Right lung (tissue), 5 donors: ENCODE measurements around the gene TRMT2B. TPM values are rescaled to one million over a fixed set of nuclear protein-coding genes. Genes with fewer than 3 reads are reported as not detected.
"Not testable (repeated sequence)": the region's sequence is repeated elsewhere in the genome, so short reads cannot be mapped to it uniquely, and the experiment has no call there.

Experiments used
- DNase-seq, 2 donors: peaks; one replicate each; pipeline ENCODE4 v3.0.0-alpha.2; 2013
- polyA plus RNA-seq, 5 donors: library from polyadenylated mRNA; unstranded; fragments of 120-200 nt; gene quantifications; one replicate each; pipeline versions ENCODE4 v1.2.1 to v1.2.3, GENCODE V29; 2013; ENCODE audit warnings: inconsistent platforms in 1 of 5, low replicate concordance in 1 of 5; ENCODE audit not compliant: insufficient read length in 5 of 5, insufficient read depth in 1 of 5

The TRMT2B gene
- polyA plus RNA-seq, 5 donors: 9.6 to 12.8 (median 12.3) TPM

DNA sequence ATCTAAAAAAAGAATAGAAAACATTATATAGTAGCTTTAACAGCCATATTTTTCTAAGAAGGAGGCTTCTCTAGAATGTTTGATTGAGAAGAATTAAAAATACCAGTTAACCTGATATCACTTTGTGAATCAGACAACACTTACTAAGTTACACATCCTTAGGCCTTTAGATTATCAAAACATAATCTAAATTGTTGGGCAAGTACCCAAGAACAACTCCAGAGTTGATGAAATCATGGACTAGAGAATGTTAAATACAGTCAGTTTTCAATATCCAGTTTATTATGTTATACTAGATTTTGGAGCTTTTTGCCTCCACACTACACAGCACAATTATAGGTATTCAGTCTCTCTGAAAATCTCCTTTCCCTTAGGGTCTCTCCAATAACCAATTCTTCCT, 42.8 kb downstream of the TRMT2B start:
- DNase-seq: no peak

DNA sequence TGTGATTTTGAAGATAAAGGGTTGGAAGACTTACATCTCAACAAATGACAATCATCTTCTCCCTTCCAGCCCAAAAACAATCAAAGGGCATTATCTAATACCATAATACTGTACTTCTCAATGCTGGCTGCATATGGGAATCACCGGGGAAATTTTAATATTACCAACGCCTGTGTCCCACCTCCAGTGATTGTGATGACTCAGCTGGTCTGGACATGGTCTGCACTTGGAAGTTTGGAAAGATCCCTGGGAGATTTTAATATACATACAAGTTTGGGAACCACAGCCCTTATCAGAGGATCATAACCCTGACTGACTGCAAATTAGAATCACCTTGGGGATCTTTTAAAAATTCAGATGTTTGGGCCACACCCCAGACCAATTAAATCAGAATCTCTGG, 52.5 kb downstream of the TRMT2B start:
- no peak for DNase-seq

DNA sequence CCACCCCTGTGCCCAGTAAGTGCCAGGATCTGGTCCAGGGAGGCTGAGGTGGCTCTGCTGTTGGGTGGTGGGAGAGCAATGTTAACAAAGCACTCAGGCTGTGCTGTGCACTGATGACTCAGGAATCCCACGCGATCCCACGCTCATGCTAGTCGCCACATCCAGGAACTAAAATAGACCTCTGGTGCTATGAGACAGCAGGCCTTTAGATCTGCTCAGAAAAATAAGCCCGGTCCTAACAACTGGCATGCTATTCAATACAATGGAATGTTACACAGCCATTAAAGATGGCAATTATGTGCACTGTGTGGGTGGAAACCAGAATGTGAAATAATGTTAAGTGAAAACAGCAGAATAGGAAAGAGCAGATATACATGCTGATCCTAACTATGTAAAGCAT, 56.4 kb downstream of the TRMT2B start:
- DNase-seq: no peak

GRCh38 chrX:100994352-100995281, 57.3 kb downstream of the TRMT2B start:
- DNase-seq: no peak

DNA sequence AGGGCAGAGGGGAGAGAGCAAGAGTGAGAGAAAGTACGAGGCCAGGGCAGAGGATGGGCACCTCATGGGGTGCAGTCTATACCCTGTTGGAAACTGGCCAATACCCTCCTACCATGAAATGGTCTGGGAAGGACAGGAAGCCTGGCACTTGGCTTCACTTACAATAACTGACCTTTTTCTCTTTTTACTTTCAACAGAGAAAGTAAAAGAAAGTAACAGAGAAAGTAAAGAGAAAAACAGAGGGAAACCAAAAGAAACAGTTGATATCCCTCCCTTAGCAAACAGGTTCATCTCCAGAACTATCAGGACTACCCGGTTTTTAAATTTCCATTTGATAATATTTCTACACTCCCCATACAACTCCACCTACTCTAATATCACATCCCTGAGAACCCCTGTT, 61.8 kb downstream of the TRMT2B start:
- no peak for DNase-seq

DNA sequence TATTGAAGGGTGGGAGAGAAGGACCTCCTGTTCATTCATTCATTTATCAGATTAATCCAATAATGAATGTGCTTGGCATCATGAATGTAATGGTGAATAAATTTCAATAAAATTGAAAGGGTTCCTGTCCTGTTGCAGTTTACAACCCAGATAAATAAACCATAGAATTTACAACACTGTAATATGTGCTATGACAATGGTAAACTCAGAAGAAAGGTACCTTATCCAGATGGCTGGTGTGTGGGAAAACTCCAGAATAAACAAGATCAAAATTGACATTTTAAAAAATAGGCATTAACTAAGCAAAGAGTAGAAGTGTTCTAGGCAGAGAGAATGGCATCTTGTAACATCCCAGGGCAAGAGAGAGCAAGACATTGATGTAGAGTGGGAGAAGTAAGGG, 67.1 kb downstream of the TRMT2B start:
- no peak for DNase-seq

DNA sequence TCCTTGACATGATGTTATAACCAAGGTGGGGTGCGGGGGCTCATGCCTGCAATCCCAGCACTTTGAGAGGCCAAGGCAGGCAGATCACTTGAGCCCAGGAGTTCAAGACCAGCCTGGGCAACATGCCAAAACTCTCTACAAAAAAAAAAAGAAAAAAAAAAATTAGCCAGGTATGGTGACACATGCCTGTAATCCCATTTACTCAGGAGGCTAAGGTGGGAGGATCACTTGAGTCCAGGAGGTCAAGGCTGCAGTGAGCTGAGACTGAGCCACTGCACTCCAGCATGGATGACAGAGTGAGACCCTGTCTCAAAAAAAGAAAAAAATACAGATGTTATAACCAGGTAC, 70.4 kb downstream of the TRMT2B start:
- DNase-seq: not testable (repeated sequence)

DNA sequence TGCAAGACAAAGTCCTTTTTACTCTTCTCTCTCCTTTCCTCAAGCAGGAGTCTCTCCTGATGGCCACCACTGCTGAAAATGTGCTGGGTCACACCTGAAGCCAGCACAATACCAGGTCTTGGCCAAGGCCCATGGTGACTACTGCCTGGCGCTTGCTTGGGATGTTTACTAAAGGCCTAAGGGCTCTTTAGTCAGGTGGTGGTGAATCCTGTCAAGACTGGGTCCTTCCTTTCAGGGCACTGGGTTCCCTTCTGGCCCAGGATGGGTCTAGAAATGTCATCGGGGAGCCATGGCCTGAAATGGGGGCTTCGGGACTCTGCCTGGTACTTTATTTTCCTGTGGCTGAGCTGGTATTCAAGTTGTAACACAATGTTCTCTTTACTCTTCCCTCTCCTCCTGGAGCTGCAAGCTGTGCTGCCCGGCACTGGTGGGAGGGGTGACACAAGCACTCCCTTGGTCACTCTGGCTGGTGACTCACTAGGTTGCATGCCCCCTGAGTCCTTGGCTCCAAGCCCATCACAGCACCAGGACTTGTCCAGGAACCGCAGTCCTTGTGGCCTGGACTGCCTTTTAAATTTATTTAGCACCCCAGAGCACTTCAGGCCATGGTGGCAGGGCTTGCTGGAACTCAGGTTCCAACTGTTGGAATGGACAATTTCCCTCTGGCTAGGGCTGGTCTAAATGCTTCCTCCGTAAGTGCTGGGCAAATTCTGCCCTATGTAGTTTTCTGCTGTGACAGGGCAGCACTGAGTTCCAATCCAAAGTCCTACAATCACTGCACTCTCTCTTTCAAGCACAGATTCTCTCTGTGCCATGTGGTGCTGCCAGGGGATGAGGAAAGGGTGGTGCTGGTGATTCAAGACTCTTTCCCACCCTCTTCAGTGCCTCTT, 71.1 kb downstream of the TRMT2B start:
- DNase-seq: no peak

DNA sequence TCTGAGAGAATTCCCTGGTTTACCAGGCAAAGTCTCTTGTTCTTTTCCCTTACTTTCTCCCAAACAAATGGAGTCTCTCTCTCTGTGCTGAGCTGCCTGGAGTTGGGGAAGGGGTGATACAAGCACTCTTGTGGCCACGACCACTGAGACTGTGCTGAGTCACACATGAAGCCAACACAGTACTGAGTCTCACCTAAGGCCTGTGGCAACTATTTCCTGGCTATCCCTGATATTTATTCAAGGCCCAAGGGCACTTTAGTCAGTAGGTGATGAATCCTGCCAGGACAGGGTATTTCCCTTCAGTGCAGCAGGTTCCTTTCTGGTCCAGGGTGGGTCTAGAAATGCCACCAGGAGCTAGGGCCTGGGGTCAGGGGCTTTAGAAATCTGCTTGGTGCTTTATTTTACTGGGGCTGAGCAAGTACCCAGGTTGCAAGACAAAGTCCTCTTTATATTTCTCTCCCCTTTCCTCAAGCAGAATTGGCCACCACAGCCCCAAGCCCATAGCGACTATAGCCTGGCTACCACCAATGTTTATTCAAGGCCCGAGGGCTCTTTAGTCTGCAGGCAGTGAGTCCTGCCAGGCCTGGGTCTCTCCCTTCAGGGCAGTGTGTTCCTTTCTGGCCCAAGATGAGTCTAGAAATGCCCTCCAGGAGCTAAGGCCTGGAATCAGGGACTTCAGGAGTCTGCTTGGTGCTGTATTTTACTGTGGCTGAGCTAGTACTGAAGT, 71.9 kb downstream of the TRMT2B start:
- DNase-seq: no peak

DNA sequence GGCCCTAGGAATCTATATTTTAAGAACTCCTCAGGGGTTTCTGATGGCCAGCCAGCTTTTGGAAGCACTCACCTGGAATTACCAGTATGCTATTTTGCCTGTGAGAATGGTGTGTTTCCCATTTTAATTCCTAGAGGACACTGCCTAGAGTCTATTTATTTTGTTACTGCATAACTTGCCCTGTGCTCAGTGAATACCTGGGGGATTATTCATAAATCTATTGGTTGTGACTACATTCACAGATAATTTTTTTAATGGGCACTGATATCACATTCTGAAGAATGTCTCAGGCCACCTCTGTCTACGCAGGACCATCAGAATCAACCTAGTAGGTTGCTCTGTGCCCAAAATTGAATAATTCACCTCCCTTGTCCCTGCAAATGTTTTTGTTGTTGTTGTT, 75.7 kb downstream of the TRMT2B start:
- DNase-seq: no peak

DNA sequence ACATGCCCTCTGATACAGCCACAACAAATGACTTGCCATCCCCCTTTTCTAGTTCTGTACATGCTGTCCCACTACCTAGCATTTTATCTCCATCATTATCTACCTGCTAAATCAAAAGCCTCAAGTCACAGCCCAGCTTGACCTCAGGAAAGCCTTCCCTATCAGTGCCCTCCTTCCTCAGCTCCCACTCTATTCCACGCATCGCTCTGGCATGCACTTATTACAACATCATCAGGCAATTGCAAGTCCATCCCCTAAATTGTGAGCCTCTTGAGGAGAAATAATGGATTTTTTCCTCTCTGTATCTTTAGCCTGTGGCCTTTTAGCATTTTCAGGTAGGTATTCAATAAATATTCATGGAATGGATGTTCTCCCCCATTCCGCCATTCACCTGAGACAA, 76.7 kb downstream of the TRMT2B start:
- DNase-seq: no peak

GRCh38 chrX:100973411-100973810, 78.5 kb downstream of the TRMT2B start:
- no peak for DNase-seq

DNA sequence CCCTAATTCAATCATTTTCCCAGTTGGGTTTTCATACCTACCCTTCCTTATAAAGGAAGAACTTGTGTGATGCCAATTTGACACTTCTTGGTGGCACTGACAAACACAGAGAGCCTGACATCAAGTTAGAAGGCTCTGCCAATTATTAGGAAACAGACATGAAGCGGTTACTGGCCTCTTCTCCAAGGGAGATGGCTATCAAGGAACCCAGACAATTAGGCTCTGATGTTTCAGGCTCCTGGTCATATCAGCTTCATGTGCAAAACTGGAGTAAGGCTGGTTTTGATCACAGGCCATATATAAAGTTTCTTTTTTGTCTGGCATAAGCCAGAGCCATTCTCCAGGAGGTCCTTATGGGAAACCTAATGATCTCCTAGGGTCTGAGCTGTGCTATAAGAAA, 82.0 kb downstream of the TRMT2B start:
- no peak for DNase-seq

- no peak for DNase-seq
These were observed 82.5 kb downstream of the TRMT2B start, which contains the start of gene ARL13A for GRCh38 chrX:100969408-100969807. ARL13A (plus strand) TSS chrX:100969708; CDS start chrX:100973690, 3,982 bp downstream.

DNA sequence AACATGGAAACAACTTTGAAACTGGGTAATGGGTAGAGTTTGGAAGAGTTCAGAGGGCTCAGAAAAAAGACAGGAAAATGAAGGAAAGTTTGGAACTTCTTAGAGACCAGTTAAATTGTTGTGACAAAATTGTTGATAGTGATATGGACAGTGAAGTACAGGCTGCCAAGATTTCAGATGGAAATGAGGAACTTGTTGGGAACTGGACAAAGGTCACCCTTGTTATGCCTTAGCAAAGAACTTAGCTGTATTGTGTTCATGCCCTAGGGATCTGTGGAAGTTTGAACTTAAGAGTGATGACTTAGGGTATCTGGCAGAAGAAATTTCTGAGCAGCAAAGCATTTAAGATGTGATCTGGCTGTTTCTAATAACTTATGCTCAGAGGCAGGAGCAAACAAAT, 87.5 kb downstream of the TRMT2B start:
- DNase-seq: no peak

- no peak for DNase-seq
These were observed 89.1 kb downstream of the TRMT2B start for GRCh38 chrX:100962811-100963210.

Other genes starting within 250 kb of the TRMT2B start
- gene CSTF2, start 231.7 kb downstream of the TRMT2B start, polyA plus RNA-seq: 10 to 100 TPM; 19.6 to 23.4 (median 20.9) TPM
- 1 to 10 TPM in 1 of 5 donors, under 1 TPM in 4; 0.48 to 1.0 (median 0.75) TPM for gene NOX1, start 177.8 kb downstream of the TRMT2B start, polyA plus RNA-seq
- gene XKRX, start 123.2 kb downstream of the TRMT2B start, polyA plus RNA-seq: 1 to 10 TPM; 1.7 to 3.0 (median 2.1) TPM
- gene ARL13A, start 82.4 kb downstream of the TRMT2B start, polyA plus RNA-seq: 1 to 10 TPM in 1 of 5 donors, under 1 TPM in 4; 0.26 to 1.0 (median 0.36) TPM
- gene TMEM35A, start 26.8 kb upstream of the TRMT2B start, polyA plus RNA-seq: 10 to 100 TPM in 4 of 5 donors, 1 to 10 TPM in 1; 9.0 to 17.1 (median 13.5) TPM
- 10 to 100 TPM in 2 of 5 donors, 1 to 10 TPM in 3; 5.4 to 17.1 (median 8.8) TPM for gene CENPI, start 46.1 kb upstream of the TRMT2B start, polyA plus RNA-seq
- gene DRP2, start 167.7 kb upstream of the TRMT2B start, polyA plus RNA-seq: 1 to 10 TPM; 1.4 to 2.1 (median 1.9) TPM
- gene TAF7L, start 239.2 kb upstream of the TRMT2B start, polyA plus RNA-seq: under 1 TPM; 0.27 to 0.55 (median 0.37) TPM